IPS-15b (cell line): ENCODE data around the gene LAD1.
A peak's percentile ranks its signal among the peaks of the same experiment; 100 is the strongest.

Experiments used
- H3K27me3 ChIP-seq: one replicate; pipeline ENCODE4 v1.6.1; 2013; ENCODE audit warnings: low read length; ENCODE audit not compliant: control insufficient read depth, insufficient read depth
- H3K36me3 ChIP-seq: one replicate; pipeline ENCODE4 v1.6.1; 2013; ENCODE audit warnings: low read length; ENCODE audit not compliant: control insufficient read depth, insufficient read depth
- H3K4me1 ChIP-seq: one replicate; pipeline ENCODE4 v1.6.1; 2013; ENCODE audit warnings: mild to moderate bottlenecking, low read length; ENCODE audit not compliant: control insufficient read depth, insufficient read depth
- H3K4me3 ChIP-seq: one replicate; pipeline ENCODE4 v1.5.1; 2013; ENCODE audit warnings: low read depth, low read length
- H3K9ac ChIP-seq: one replicate; pipeline ENCODE4 v1.6.1; 2013; ENCODE audit warnings: low read depth, mild to moderate bottlenecking, low read length
- H3K9me3 ChIP-seq: one replicate; pipeline ENCODE4 v1.6.1; 2013; ENCODE audit warnings: mild to moderate bottlenecking, low read length; ENCODE audit not compliant: control insufficient read depth, insufficient read depth

The LAD1 gene

GRCh38 chr1:201385299-201385891 is 13.7 kb downstream of the LAD1 start:
- peaks cover 6% of the 10 kb centered on the region for H3K36me3 ChIP-seq
- H3K27me3 ChIP-seq: no peaks in the 10 kb centered on the region
- no peak overlapping the region for H3K9ac ChIP-seq

DNA sequence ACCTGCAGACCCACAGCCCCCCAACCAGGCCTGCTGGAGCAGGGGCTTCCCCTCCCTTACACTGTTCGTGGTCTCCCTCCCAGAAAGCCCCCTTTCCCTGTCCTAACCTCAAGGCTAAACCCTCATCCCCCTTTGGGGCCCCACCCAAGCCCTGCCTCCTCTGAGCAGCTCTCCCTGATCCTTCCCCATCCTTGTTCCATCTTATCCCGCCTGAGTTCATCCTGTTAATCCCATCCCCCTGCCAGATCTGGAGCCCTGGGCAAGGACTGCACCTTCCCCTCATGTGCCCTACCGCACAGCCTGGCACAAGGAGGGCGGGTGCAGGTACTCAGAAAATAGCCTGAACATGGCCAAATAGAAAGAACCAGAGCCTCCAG is 14.7 kb downstream of the LAD1 start:
- Histone ChIP-seq H3K4me3 (no peak overlapping the region), H3K9me3 (no peaks in the 10 kb centered on the region), H3K27me3 (no peaks in the 10 kb centered on the region), H3K36me3 (peaks cover 6% of the 10 kb centered on the region), H3K4me1 (no peaks in the 10 kb centered on the region), H3K9ac (no peak overlapping the region)

More at GRCh38 chr1:201385299-201385891, 13.7 kb downstream of the LAD1 start:
- Histone ChIP-seq H3K4me1 (no peaks in the 10 kb centered on the region), H3K4me3 (no peak overlapping the region), H3K9me3 (no peaks in the 10 kb centered on the region)

GRCh38 chr1:201383647-201384405 is 15.3 kb downstream of the LAD1 start:
- Histone ChIP-seq H3K9me3 (no peaks in the 10 kb centered on the region), H3K27me3 (no peaks in the 10 kb centered on the region), H3K36me3 (peaks cover 6% of the 10 kb centered on the region), H3K4me1 (no peaks in the 10 kb centered on the region), H3K9ac (no peak overlapping the region), H3K4me3 (no peak overlapping the region)

DNA sequence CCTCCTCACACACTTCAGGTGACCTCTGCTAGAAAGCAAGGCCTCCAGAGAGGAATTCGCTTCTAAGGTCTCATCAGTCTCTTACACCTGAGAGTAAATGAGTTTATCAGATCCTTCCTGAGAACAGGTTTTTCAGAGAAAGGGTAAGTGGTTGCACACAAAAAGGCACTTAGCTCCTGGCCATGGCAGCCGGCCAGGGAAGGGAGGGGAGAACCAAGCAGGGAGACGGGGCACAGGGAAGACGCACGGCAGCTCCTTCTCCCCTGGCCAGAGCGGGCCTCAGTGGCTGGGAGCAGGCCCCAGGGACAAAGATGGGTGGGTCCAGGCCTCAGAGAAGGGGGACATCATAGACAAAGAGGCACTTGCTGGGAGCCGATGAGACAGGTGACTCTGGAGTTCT is 18.0 kb downstream of the LAD1 start:
- Histone ChIP-seq H3K36me3 (peaks cover 2% of the 10 kb centered on the region), H3K27me3 (no peaks in the 10 kb centered on the region), H3K4me1 (peaks cover 12% of the 10 kb centered on the region), H3K4me3 (no peak overlapping the region), H3K9me3 (no peaks in the 10 kb centered on the region), H3K9ac (no peak overlapping the region)

DNA sequence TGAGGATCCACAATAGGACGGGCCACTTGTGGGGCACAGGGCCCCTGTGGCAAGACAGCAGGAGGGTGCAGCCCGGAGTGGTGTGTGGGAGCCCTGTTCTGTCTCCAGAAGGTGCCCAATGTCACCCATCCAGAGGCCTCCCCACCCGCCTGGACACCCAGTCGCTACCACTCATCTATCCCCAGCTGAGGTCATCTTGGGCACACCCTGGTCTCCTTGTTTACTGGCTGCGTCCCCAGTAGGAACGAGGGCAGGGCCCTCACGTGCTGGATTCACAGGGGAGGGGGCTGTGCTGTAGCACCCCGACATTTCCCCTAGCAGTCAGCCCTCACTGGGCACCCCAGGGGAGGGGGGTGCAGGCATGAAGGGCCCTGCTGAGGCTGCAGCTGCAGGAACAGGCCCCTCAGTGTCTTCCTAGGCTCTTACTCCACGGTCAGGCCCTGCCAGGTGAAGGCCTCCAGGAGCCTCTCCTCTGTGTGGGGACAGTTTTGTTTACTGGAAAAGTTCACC is 19.3 kb downstream of the LAD1 start:
- Histone ChIP-seq H3K36me3 (peaks cover 2% of the 10 kb centered on the region), H3K4me3 (no peak overlapping the region), H3K4me1 (peaks cover 25% of the 10 kb centered on the region), H3K27me3 (no peaks in the 10 kb centered on the region), H3K9me3 (no peaks in the 10 kb centered on the region), H3K9ac (no peak overlapping the region)

DNA sequence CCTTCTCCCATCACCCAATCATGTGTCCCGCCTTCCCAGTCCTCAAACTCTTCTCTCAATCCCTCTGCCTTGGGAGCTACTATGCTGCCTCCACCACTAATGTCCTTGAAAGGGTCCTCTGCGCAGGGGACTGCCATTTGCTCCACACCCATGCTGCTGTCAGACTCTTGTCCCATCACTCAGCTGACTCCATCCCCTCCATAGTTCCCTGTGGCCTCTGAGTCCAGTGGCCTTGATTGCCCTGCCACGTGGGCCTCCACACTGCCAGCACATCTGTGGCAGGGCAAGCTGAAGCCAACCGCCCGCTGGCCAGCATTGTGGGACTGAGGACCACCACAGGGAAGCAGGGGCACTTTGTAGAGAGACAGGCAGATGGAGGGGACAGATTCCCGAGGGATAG is 20.3 kb downstream of the LAD1 start:
- Histone ChIP-seq H3K9ac (no peak overlapping the region), H3K36me3 (peaks cover 2% of the 10 kb centered on the region), H3K4me3 (no peak overlapping the region), H3K27me3 (no peaks in the 10 kb centered on the region), H3K9me3 (no peaks in the 10 kb centered on the region), H3K4me1 (peaks cover 28% of the 10 kb centered on the region)

DNA sequence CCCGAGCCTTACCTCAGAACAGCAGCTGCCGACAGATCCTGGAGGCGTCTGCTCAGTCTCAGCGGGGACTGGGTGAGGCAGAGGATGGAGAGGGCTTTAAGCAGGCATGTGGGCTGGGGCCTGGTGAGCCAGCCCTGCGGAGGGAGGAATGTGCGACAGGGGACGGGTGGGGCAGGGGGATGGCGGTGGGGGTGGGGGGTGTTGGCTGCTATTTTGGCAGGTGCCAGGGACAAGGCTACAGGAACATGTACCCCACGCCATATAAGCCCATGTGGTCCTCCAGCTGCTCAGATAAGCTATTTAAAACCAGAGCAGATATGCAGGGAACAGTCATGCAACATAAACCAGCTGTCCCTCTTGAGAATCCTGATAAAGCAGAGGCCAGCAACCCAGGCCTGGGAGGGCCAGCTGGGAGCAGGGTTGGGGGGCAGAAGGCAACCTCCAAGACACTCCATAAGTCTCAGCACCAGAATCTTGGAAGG is 21.5 kb downstream of the LAD1 start, which contains the start of gene TNNT2:
Gene TNNT2 (minus strand): TSS at position 70 of the 482 bp plus-strand sequence. CDS start 4,426 bp downstream, outside the sequence.
- Histone ChIP-seq H3K36me3 (no peaks in the 10 kb centered on the region), H3K4me3 (peak within 1 kb of the TSS; percentile 23), H3K4me1 (peaks cover 28% of the 10 kb centered on the region), H3K9ac (no peak within 1 kb of the TSS), H3K27me3 (no peaks in the 10 kb centered on the region), H3K9me3 (no peaks in the 10 kb centered on the region)

DNA sequence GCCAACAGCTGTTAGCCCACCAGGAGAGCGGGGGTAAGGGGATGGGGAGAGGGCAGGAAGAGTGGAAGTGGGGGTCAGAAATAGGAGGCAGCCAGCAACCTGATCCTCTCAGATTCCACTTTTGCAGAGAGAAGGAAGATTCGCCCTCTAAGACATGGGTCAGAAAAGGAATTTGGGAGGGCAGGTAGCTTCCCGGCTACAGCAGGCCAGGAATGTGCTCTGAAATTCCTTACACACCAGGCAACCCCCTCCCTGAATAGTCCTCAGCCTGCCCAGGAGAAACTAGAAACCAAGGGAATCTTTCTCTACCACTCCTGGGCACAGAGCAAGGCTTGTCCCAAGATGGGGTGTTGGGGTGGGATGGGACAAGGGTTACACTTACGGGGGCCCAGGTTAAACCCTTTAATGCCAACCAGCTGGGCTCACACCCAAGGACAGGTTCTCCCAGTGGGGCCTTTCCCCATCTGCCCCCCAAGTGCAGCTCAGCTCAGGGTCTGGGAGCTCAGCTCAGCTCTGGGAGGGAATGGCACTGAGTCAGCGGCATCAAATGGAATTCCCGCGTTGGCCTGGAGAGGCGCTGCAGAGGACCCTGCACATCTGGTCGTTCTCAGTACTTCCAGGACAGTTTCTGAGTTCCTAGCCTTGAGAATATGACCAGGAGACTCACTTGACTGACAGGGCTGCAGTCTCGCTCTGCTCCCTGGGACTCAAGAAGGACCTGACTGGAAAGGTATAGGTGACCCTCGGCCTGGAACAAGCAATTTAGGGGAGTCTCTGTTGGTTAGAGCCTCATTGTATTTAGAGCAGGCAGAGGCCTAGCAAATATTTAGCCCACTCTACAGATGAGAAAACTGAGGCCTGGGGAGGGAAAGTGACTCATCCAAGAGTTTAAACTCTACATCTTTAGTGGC is 22.4 kb downstream of the LAD1 start:
- H3K9ac ChIP-seq: no peak overlapping the region
- peaks cover 31% of the 10 kb centered on the region for H3K4me1 ChIP-seq
- H3K27me3 ChIP-seq: no peaks in the 10 kb centered on the region
- no peaks in the 10 kb centered on the region for H3K9me3 ChIP-seq
- H3K36me3 ChIP-seq: no peaks in the 10 kb centered on the region
- peak overlapping the region; percentile 23 for H3K4me3 ChIP-seq

- Histone ChIP-seq H3K9me3 (no peaks in the 10 kb centered on the region), H3K27me3 (no peaks in the 10 kb centered on the region), H3K4me1 (peaks cover 31% of the 10 kb centered on the region), H3K36me3 (no peaks in the 10 kb centered on the region), H3K4me3 (no peak overlapping the region), H3K9ac (no peak overlapping the region)
Measured at GRCh38 chr1:201376107-201376463, 23.0 kb downstream of the LAD1 start.

- no peaks in the 10 kb centered on the region for H3K36me3 ChIP-seq
- H3K27me3 ChIP-seq: no peaks in the 10 kb centered on the region
- H3K9ac ChIP-seq: no peak overlapping the region
- H3K9me3 ChIP-seq: no peaks in the 10 kb centered on the region
- no peak overlapping the region for H3K4me3 ChIP-seq
- H3K4me1 ChIP-seq: peaks cover 31% of the 10 kb centered on the region
Measured at GRCh38 chr1:201375169-201375568, 24.0 kb downstream of the LAD1 start.

GRCh38 chr1:201374364-201374763 is 24.8 kb downstream of the LAD1 start:
- no peaks in the 10 kb centered on the region for H3K27me3 ChIP-seq
- H3K4me3 ChIP-seq: no peak overlapping the region
- no peaks in the 10 kb centered on the region for H3K9me3 ChIP-seq
- H3K4me1 ChIP-seq: peaks cover 31% of the 10 kb centered on the region
- no peak overlapping the region for H3K9ac ChIP-seq
- no peaks in the 10 kb centered on the region for H3K36me3 ChIP-seq
